ENCODE results near the gene TMEM247. TPM values are rescaled to one million over a fixed set of nuclear protein-coding genes. Genes with fewer than 3 reads are reported as not detected.
"Not testable (repeated sequence)": the region's sequence is repeated elsewhere in the genome, so short reads cannot be mapped to it uniquely, and the experiment has no call there.

The TMEM247 gene
- total and polyA plus RNA-seq, 4 experiments from 2014 or later = not detected

DNA sequence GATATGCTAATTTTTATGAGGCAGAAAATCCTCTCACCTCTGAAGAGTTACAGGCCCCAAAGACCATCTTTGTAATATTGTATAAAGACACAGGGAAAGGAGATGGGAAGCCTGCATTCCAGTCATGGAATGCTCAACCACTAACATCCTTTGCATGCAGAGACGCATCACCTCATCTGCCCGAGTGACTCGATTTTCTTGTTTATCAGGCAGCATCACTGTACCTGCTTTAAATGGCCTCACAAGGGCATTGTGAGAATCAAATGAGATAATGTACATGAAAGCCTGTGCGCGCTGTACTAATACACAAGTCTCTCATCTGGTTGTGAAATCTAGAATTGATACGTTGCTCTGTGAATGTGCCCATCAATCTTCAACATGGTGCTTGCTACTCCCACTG lies 10.2 kb upstream of the TMEM247 start:
- Mint-ChIP-seq H3K36me3 (peaks cover 0 to 4% of the 10 kb centered on the region in 2 donors), H3K27me3 (no peaks in the 10 kb centered on the region), H3K9me3 (peaks cover 0 to 14% (median 7%) of the 10 kb centered on the region in 8 donors), H3K27ac (no peak overlapping the region), H3K4me3 (no peak overlapping the region), H3K4me1 (peaks cover 3 to 8% (median 5%) of the 10 kb centered on the region in 4 donors)
- Histone ChIP-seq H3K36me3 (ENCODE audit: insufficient read depth, low read length) (no peaks in the 10 kb centered on the region), H3K9me3 (ENCODE audit: control insufficient read depth in 1 of 2, low read length in 2 of 2) (no peaks in the 10 kb centered on the region), H3K4me1 (ENCODE audit: insufficient read depth, low read length) (no peaks in the 10 kb centered on the region), H3K27me3 (ENCODE audit: insufficient read depth, low read length) (no peaks in the 10 kb centered on the region), H3K27ac (ENCODE audit: low read depth, low read length) (no peak overlapping the region), H3K4me3 (ENCODE audit: low read length in 2 of 2) (no peak overlapping the region)
- intact Hi-C loops (cut with micrococcal nuclease) = no loop called here
- CTCF ChIA-PET (ENCODE audit: partially characterized antibody) = interaction anchor here (0.9 to 2.6 kb wide), 6 partner anchors 9 to 181 kb away, joined by 3 to 13 read pairs (median 4); no protein-coding TSS in a partner anchor
- DNase-seq = no peak
- POLR2A ChIA-PET (ENCODE audit: partially characterized antibody) = interaction anchor here (0.6 to 1.0 kb wide), 2 partner anchors 144 to 819 kb away, joined by 3 to 5 read pairs; no protein-coding TSS in a partner anchor

DNA sequence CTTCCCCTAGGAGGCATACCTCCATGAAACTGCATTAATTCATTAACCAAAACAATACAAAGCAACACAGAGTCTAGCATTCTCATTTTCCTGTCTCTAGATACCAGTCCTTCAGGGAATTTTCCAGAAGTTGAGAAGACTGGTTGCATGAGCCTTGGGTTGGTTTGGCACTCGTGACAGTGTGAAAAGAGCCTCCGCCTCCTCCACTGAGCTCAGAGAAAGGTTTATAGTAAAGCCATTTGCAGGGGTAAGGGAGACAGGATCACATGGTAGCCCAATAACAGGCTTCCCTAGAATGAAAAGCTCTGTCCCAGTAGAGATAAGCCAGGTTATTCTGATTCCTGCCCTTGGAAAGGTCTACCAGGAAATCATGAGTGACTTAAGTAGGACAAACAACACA lies 9.7 kb upstream of the TMEM247 start:
- no peak overlapping the region for H3K27ac ChIP-seq (ENCODE audit: low read depth, low read length)
- no peaks in the 10 kb centered on the region for H3K27me3 ChIP-seq (ENCODE audit: insufficient read depth, low read length)
- H3K4me3 ChIP-seq (ENCODE audit: low read length in 2 of 2) = no peak overlapping the region
- no peaks in the 10 kb centered on the region for H3K36me3 ChIP-seq (ENCODE audit: insufficient read depth, low read length)
- H3K4me1 ChIP-seq (ENCODE audit: insufficient read depth, low read length) = no peaks in the 10 kb centered on the region
- no peak for DNase-seq
- intact Hi-C loops (cut with micrococcal nuclease) = no loop called here
- Mint-ChIP-seq H3K4me1 (peaks cover 0 to 5% (median 2%) of the 10 kb centered on the region in 4 donors), H3K36me3 (peaks cover 0 to 4% of the 10 kb centered on the region in 2 donors), H3K4me3 (no peak overlapping the region), H3K27ac (peak overlapping the region in 1 of 7 donors; percentile 31), H3K9me3 (peaks cover 0 to 20% (median 12%) of the 10 kb centered on the region in 8 donors), H3K27me3 (no peaks in the 10 kb centered on the region)
- ChIA-PET CTCF (ENCODE audit: partially characterized antibody) (interaction anchor here (1.1 to 2.6 kb wide), 4 partner anchors 10 to 181 kb away, joined by 3 to 13 read pairs (median 8); no protein-coding TSS in a partner anchor), POLR2A (ENCODE audit: partially characterized antibody) (no interaction called here)
- H3K9me3 ChIP-seq (ENCODE audit: control insufficient read depth in 1 of 2, low read length in 2 of 2) = no peaks in the 10 kb centered on the region

DNA sequence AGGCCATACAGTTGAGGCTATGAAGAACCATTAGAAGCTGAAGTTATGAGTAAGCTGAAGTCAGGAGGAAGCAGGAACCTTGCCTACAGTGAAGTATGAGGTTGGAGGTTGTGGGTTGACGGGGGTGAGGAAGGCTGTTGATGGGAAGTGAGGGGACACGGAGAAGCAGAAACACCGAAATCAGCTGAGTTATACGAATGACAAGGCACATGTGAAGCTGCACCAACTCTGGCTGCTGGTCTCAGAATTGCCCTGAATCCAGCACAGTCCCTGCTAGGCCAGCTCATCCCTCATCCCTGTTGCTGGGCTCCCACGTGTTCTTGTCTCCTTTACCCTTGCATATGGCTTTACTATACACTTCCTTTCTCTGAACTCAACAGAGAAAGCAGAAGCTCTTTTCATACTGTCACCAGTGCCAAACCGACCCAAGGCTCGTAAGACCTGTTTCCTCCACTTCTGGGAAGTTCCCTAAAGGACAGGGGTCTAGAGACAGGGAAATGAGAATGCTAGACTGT lies 9.2 kb upstream of the TMEM247 start:
- H3K4me1 Mint-ChIP-seq = peaks cover 0 to 5% (median 2%) of the 10 kb centered on the region in 4 donors
- Histone ChIP-seq H3K27me3 (ENCODE audit: insufficient read depth, low read length) (no peaks in the 10 kb centered on the region), H3K27ac (ENCODE audit: low read depth, low read length) (no peak overlapping the region), H3K36me3 (ENCODE audit: insufficient read depth, low read length) (no peaks in the 10 kb centered on the region), H3K9me3 (ENCODE audit: control insufficient read depth in 1 of 2, low read length in 2 of 2) (no peaks in the 10 kb centered on the region), H3K4me1 (ENCODE audit: insufficient read depth, low read length) (no peaks in the 10 kb centered on the region), H3K4me3 (ENCODE audit: low read length in 2 of 2) (no peak overlapping the region)
- peaks cover 0 to 4% of the 10 kb centered on the region in 2 donors for H3K36me3 Mint-ChIP-seq
- no peak overlapping the region for H3K4me3 Mint-ChIP-seq
- intact Hi-C loops (cut with micrococcal nuclease) = no loop called here
- H3K27ac Mint-ChIP-seq = peak overlapping the region in 2 of 7 donors; percentile 21 to 31
- H3K27me3 Mint-ChIP-seq = no peaks in the 10 kb centered on the region
- ChIA-PET CTCF (ENCODE audit: partially characterized antibody) (interaction anchor here (1.1 to 2.6 kb wide), 4 partner anchors 8 to 180 kb away, joined by 3 to 13 read pairs (median 10); no protein-coding TSS in a partner anchor), POLR2A (ENCODE audit: partially characterized antibody) (no interaction called here)
- peaks cover 0 to 25% (median 17%) of the 10 kb centered on the region in 8 donors for H3K9me3 Mint-ChIP-seq
- no peak for DNase-seq

DNA sequence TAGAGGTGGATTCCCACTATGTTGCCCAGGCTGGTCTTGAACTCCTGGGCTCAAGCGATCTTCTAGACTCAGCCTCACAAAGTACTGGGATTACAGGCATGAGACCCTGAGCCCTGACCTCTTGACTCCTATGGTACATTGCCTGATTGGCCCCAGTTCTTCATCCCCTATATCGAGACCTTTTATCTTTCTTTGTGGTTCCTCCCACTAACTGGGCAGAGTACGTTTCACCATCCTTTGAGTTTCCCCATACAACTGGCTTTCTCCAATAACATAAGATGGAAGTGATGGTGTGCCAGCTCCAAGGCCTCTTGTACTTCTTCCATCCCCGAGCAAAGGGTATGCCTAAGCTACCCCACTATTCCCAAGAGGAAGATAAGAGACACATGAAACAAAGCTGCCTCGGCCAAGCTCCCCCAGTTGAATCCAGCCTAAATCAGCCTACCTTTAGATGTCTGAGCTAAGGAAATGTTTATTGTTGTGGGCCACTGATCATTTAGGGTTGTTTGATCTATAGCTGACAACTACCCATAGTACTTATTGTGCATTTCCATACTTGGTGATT lies 8.3 kb upstream of the TMEM247 start:
- no peak for DNase-seq
- ChIA-PET POLR2A (ENCODE audit: partially characterized antibody) (no interaction called here), CTCF (ENCODE audit: partially characterized antibody) (interaction anchor here (1.0 to 2.6 kb wide), 4 partner anchors 9 to 179 kb away, joined by 3 to 11 read pairs (median 6); no protein-coding TSS in a partner anchor)
- no peaks in the 10 kb centered on the region for H3K4me1 ChIP-seq (ENCODE audit: insufficient read depth, low read length)
- H3K36me3 ChIP-seq (ENCODE audit: insufficient read depth, low read length) = no peaks in the 10 kb centered on the region
- H3K27me3 Mint-ChIP-seq = no peaks in the 10 kb centered on the region
- no peaks in the 10 kb centered on the region for H3K27me3 ChIP-seq (ENCODE audit: insufficient read depth, low read length)
- H3K9me3 Mint-ChIP-seq = peaks cover 0 to 31% (median 22%) of the 10 kb centered on the region in 8 donors
- H3K36me3 Mint-ChIP-seq = peaks cover 2 to 4% of the 10 kb centered on the region in 2 donors
- H3K9me3 ChIP-seq (ENCODE audit: control insufficient read depth in 1 of 2, low read length in 2 of 2) = no peaks in the 10 kb centered on the region
- H3K27ac ChIP-seq (ENCODE audit: low read depth, low read length) = no peak overlapping the region
- peaks cover 0 to 5% (median 2%) of the 10 kb centered on the region in 4 donors for H3K4me1 Mint-ChIP-seq
- no peak overlapping the region for H3K4me3 ChIP-seq (ENCODE audit: low read length in 2 of 2)
- intact Hi-C loops (cut with micrococcal nuclease) = no loop called here
- no peak overlapping the region for H3K4me3 Mint-ChIP-seq
- peak overlapping the region in 1 of 7 donors; percentile 19 for H3K27ac Mint-ChIP-seq

DNA sequence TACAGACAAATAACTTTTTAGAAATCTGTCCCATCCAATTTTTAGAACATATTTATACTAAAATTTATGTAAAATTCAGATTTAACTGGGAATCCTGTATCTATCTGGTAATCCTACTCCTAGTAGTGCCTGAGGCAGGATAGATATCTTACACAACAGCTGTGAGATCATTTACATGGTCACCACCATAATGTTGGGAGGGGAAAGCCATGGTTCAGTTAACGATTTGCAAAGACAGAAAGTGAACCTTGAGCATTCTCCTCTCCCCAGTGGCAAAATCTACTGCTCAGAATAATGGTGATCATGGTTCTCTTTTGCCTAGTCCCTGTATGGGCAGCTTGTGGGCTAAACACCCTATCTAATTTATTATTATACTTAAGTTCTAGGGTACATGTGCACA lies 7.7 kb upstream of the TMEM247 start:
- no peak overlapping the region for H3K4me3 Mint-ChIP-seq
- intact Hi-C loops (cut with micrococcal nuclease) = no loop called here
- peaks cover 0 to 37% (median 28%) of the 10 kb centered on the region in 8 donors for H3K9me3 Mint-ChIP-seq
- DNase-seq = no peak
- Histone ChIP-seq H3K27me3 (ENCODE audit: insufficient read depth, low read length) (no peaks in the 10 kb centered on the region), H3K27ac (ENCODE audit: low read depth, low read length) (no peak overlapping the region), H3K4me1 (ENCODE audit: insufficient read depth, low read length) (no peaks in the 10 kb centered on the region), H3K9me3 (ENCODE audit: control insufficient read depth in 1 of 2, low read length in 2 of 2) (no peaks in the 10 kb centered on the region), H3K36me3 (ENCODE audit: insufficient read depth, low read length) (no peaks in the 10 kb centered on the region), H3K4me3 (ENCODE audit: low read length in 2 of 2) (no peak overlapping the region)
- H3K27me3 Mint-ChIP-seq = no peaks in the 10 kb centered on the region
- CTCF ChIA-PET (ENCODE audit: partially characterized antibody) = interaction anchor here (1.0 to 2.6 kb wide), 3 partner anchors 9 to 178 kb away, joined by 4 to 11 read pairs (median 8); no protein-coding TSS in a partner anchor
- peaks cover under 1 to 9% (median 5%) of the 10 kb centered on the region in 4 donors for H3K4me1 Mint-ChIP-seq
- H3K36me3 Mint-ChIP-seq = peaks cover 6 to 8% of the 10 kb centered on the region in 2 donors
- H3K27ac Mint-ChIP-seq = no peak overlapping the region
- POLR2A ChIA-PET (ENCODE audit: partially characterized antibody) = no interaction called here

DNA sequence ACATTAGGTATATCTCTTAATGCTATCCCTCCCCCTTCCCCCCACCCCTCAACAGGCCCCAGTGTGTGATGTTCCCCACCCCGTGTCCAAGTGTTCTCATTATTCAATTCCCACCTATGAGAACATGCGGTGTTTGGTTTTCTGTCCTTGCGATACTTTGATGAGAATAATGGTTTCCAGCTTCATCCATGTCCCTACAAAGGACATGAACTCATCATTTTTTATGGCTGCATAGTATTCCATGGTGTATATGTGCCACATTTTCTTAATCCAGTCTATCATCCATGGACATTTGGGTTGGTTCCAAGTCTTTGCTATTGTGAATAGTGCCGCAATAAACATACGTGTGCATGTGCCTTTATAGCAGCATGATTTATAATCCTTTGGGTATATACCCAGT lies 7.2 kb upstream of the TMEM247 start:
- H3K27me3 ChIP-seq (ENCODE audit: insufficient read depth, low read length); H3K27ac ChIP-seq (ENCODE audit: low read depth, low read length); H3K27ac Mint-ChIP-seq; POLR2A ChIA-PET (ENCODE audit: partially characterized antibody); CTCF ChIA-PET (ENCODE audit: partially characterized antibody); H3K4me3 Mint-ChIP-seq; intact Hi-C loops (cut with micrococcal nuclease); H3K9me3 ChIP-seq (ENCODE audit: control insufficient read depth in 1 of 2, low read length in 2 of 2); H3K4me3 ChIP-seq (ENCODE audit: low read length in 2 of 2); DNase-seq; H3K27me3 Mint-ChIP-seq; H3K36me3 ChIP-seq (ENCODE audit: insufficient read depth, low read length); H3K4me1 ChIP-seq (ENCODE audit: insufficient read depth, low read length): not testable (repeated sequence)
- H3K4me1 Mint-ChIP-seq = peaks cover 5 to 14% (median 10%) of the 10 kb centered on the region in 4 donors
- H3K9me3 Mint-ChIP-seq = peaks cover 0 to 40% (median 30%) of the 10 kb centered on the region in 8 donors
- peaks cover 9 to 12% of the 10 kb centered on the region in 2 donors for H3K36me3 Mint-ChIP-seq

DNA sequence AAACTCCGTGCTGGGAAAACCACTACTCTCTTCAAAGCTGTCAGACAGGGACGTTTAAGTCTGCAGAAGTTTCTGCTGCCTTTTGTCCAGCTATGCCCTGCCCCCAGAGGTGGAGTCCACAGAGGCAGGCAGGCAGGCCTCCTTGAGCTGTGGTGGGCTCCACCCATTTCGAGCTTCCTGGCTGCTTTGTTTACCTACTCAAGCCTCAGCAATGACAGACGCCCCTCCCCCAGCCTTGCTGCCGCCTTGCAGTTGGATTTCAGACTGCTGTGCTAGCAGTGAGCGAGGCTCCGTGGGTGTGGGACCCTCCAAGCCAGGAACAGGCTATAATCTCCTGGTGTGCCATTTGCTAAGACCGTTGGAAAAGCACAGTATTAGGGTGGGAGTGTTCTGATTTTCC lies 1.9 kb upstream of the TMEM247 start:
- intact Hi-C loops (cut with micrococcal nuclease); H3K9me3 ChIP-seq (ENCODE audit: control insufficient read depth in 1 of 2, low read length in 2 of 2); H3K27me3 Mint-ChIP-seq; H3K27me3 ChIP-seq (ENCODE audit: insufficient read depth, low read length); H3K27ac ChIP-seq (ENCODE audit: low read depth, low read length); H3K36me3 ChIP-seq (ENCODE audit: insufficient read depth, low read length): not testable (repeated sequence)
- peak overlapping the region in 3 of 7 donors; percentile 46 to 82 (median 79) for H3K27ac Mint-ChIP-seq
- DNase-seq = peak in 4 of 5 donors; percentile 18 to 44 (median 37)
- ChIA-PET CTCF (ENCODE audit: partially characterized antibody) (interaction anchor here (1.4 to 1.9 kb wide), 3 partner anchors 9 to 173 kb away, joined by 3 to 5 read pairs (median 4); no protein-coding TSS in a partner anchor), POLR2A (ENCODE audit: partially characterized antibody) (interaction anchor here (2.0 kb wide), 1 partner anchor 58 kb away, joined by 7 read pairs; no protein-coding TSS in a partner anchor)
- peaks cover 9 to 24% of the 10 kb centered on the region in 2 donors for H3K36me3 Mint-ChIP-seq
- H3K4me3 ChIP-seq (ENCODE audit: low read length in 2 of 2) = peak overlapping the region in 1 of 2 donors; percentile 9
- peaks cover 0 to 56% (median 35%) of the 10 kb centered on the region in 8 donors for H3K9me3 Mint-ChIP-seq
- H3K4me1 ChIP-seq (ENCODE audit: insufficient read depth, low read length) = peaks cover 17% of the 10 kb centered on the region
- H3K4me1 Mint-ChIP-seq = peaks cover 11 to 39% (median 27%) of the 10 kb centered on the region in 4 donors
- H3K4me3 Mint-ChIP-seq = peak overlapping the region; percentile 38 to 73 (median 68)
